ENCODE measurements around the gene CRYBG3. TPM values are rescaled to one million over a fixed set of nuclear protein-coding genes. Genes with fewer than 3 reads are reported as not detected.

The CRYBG3 gene
- 32.4 and 41.2 TPM in 2 replicates for total RNA-seq

DNA sequence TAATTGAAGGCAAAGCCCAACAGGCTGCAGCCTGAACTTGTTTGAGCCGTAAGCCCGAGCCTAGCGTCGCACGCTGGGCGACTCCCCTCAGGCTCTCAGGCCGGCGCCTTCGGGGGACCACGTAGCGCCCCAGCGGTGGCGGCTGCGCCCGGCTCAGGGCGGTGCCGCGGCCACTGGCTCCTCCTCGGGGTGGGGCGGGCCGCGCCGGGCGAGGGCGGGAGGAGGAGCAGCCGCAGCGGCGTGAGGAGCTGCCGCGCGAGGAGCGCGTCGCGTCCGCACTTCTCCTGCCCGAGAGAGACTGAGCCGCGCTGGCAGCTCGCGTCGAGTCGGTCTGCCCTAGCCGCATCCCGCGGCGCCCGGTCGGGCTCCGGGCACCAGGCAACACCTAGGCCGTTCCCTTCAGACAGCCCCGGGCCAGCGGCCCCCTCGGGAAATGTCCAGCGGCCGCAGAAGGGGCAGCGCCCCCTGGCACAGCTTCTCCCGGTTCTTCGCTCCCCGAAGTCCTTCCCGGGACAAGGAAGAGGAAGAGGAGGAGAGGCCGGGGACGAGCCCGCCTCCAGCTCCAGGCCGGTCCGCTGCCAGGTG is at the start of gene CRYBG3:
Gene CRYBG3 (plus strand): TSS at position 238 of the 585 bp plus-strand sequence. CDS start 196 bp downstream, at position 434.

DNA sequence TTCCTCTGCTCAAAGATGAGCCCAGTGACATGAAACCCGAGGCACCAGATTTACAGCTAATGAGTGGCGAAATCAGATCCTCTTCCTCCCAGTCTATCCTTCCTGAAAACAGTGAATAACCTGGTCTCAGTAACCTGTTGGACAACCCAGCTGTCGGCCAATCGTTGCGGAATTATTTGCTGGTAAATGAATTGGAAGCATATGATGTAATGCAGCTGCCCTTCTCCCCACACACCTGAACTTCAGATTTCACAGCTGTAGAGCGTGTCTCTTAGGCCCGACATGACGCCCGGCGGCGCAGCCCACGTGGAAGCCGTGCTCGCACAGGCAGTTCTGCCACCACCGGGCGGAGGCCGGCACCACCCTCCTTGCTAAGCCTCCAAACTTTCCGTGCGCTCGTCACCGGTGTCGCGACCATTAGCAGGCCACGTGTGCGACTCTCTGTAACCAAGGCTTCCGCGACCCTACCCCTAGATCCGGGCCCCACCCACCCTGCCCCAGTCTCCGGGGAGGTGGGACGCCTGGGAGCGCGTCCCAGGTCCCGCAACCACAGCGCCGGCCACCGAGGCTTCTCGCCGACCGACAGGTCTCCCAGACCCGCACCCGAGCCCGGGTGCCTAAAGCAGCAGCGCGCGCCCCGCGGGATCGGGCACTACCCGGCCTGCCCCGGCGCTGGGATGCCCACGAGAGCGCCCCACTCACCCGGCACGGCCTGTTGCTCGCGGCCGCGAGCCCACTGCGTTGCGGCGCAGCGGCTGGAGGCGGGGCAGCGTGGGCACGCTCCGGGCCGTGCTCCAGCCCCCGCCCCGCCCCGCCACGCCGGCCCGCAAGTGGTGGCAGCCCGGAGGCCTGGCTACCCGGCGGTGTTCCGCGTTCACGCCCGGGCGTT is 150.1 kb downstream of the CRYBG3 start, which contains the start of gene RIOX2:
Gene RIOX2 (minus strand): TSS at position 753 of the 889 bp plus-strand sequence. CDS start 4,838 bp downstream, outside the sequence.

Other genes with a start within 250 kb of the CRYBG3 start
- 15.5 and 18.0 TPM in 2 replicates for gene ARL6, start 57.3 kb upstream of the CRYBG3 start, total RNA-seq
- 29.0 and 44.1 TPM in 2 replicates for gene RIOX2, start 150.4 kb downstream of the CRYBG3 start, total RNA-seq
- not detected in 2 replicates for gene GABRR3, start 213.3 kb downstream of the CRYBG3 start, total RNA-seq

Measured in regular cardiac myocyte (primary cell).